ENCODE measurements around the gene STEAP3. TPM values are rescaled to one million over a fixed set of nuclear protein-coding genes. Genes with fewer than 3 reads are reported as not detected.

STEAP3 gene
- total RNA-seq, 1 experiment from 2014 or later, result 15.4 TPM

- no peak overlapping the region for H3K23ac ChIP-seq (ENCODE audit: insufficient read length, low read depth, low read length)
- H3K4me1 ChIP-seq (ENCODE audit: insufficient read depth, low read length), result peaks cover 13% of the 10 kb centered on the region
- H3K36me3 Mint-ChIP-seq (ENCODE audit: insufficient read depth in 1 of 3, low read depth in 3 of 3), result peaks cover 0 to 3% (median 0%) of the 10 kb centered on the region in 3 experiments; a peak in 2 of 7 replicates
- H4K8ac ChIP-seq (replicated peaks; ENCODE audit: insufficient read length, low read depth, low read length), result no peak overlapping the region
- peaks cover 21% of the 10 kb centered on the region for H3K27me3 Mint-ChIP-seq (ENCODE audit: low read depth)
- H2AK5ac ChIP-seq (ENCODE audit: insufficient read length, low read length), result no peak overlapping the region
- H3T11ph ChIP-seq (ENCODE audit: low read length), result no peak overlapping the region
- H2BK15ac ChIP-seq (ENCODE audit: low read depth, low read length), result no peak overlapping the region
- H3K18ac ChIP-seq (ENCODE audit: insufficient read length, low read depth, low read length), result no peak overlapping the region
- no peak overlapping the region for H3K56ac ChIP-seq (ENCODE audit: insufficient read length, low read depth, low read length)
- H3K4me2 ChIP-seq (ENCODE audit: insufficient read depth, insufficient read length, low read length), result no peak overlapping the region
- H3K4me1 Mint-ChIP-seq, result peaks cover 55 to 60% of the 10 kb centered on the region in 2 experiments
- no peak for DNase-seq
- no peak overlapping the region for H2BK5ac ChIP-seq (ENCODE audit: insufficient read length, low read length)
- H2BK20ac ChIP-seq (ENCODE audit: low read depth, low read length, poor library complexity, severe bottlenecking), result no peak overlapping the region
- no peaks in the 10 kb centered on the region for H3K79me1 ChIP-seq (ENCODE audit: insufficient read depth, low read depth, low read length, poor library complexity, severe bottlenecking)
- H2BK120ac ChIP-seq (ENCODE audit: low read depth, low read length, poor library complexity, severe bottlenecking), result no peak overlapping the region
- no peaks in the 10 kb centered on the region for H4K20me1 ChIP-seq (ENCODE audit: control insufficient read depth, insufficient read depth, insufficient read length)
- H3K9me3 Mint-ChIP-seq, result no peaks in the 10 kb centered on the region
- H4K5ac ChIP-seq (ENCODE audit: insufficient read length, low read depth, low read length), result no peak overlapping the region
- no peak overlapping the region for H3K4ac ChIP-seq (ENCODE audit: low read depth, low read length)
- no peak overlapping the region for H2BK12ac ChIP-seq (ENCODE audit: insufficient read length, low read depth, low read length)
- H3K14ac ChIP-seq (ENCODE audit: insufficient read depth, low read length), result no peak overlapping the region
- no CpG with 5 or more reads among the region's 2 CpGs for WGBS (ENCODE audit: extremely low coverage, insufficient read length, low lambda C conversion rate)
- H3K27ac Mint-ChIP-seq, result no peak overlapping the region
- no peak overlapping the region for H2AFZ ChIP-seq (ENCODE audit: low read length)
- H3K27ac ChIP-seq (ENCODE audit: insufficient read length, low read depth, low read length), result no peak overlapping the region
- no peak for TF ChIP-seq CTCF (conservative IDR thresholded peaks at IDR 0.05)
- H3K4me3 Mint-ChIP-seq, result 0 out of 5 replicates have a peak overlapping the region, but pooled peaks of 1 of the 2 experiments have one; percentile 34
- H3K23me2 ChIP-seq (ENCODE audit: insufficient read length, low read depth, low read length, poor library complexity, severe bottlenecking), result peaks cover 10% of the 10 kb centered on the region
- H3K27me3 ChIP-seq (ENCODE audit: insufficient read depth, low read length), result no peaks in the 10 kb centered on the region
- no peak overlapping the region for H3K9ac ChIP-seq (ENCODE audit: extremely low read depth, insufficient read length, low read length)
- no peaks in the 10 kb centered on the region for H3K79me2 ChIP-seq (ENCODE audit: insufficient read depth, low read length)
- no peak overlapping the region for H4K91ac ChIP-seq (ENCODE audit: insufficient read length, low read depth, low read length)
- no peaks in the 10 kb centered on the region for H3K9me3 ChIP-seq (ENCODE audit: control insufficient read depth, low read depth, low read length)
Observed at GRCh38 chr2:119222213-119222612, 1.4 kb upstream of the STEAP3 start.
